HepG2 (cell line): ENCODE data around the gene ANXA6.

ENCODE experiments used
- JUND ChIP-seq: sonication (generic); formaldehyde crosslinking; IDR thresholded peaks from 2 replicates; pipeline ENCODE4 v1.8.0; 2022; ENCODE audit warnings: mild to moderate bottlenecking, missing genetic modification reagents
- KAT7 ChIP-seq: IDR thresholded peaks from 2 replicates; pipeline ENCODE4 v1.6.1; 2018; ENCODE audit warnings: borderline replicate concordance, missing compliant biosample characterization
- SIX1 ChIP-seq: sonication (generic); formaldehyde crosslinking; IDR thresholded peaks from 2 replicates; pipeline ENCODE4 v1.4.0; 2020; ENCODE audit warnings: missing genetic modification reagents, borderline replicate concordance
- STAG1 ChIP-seq: sonication (generic); formaldehyde crosslinking; IDR thresholded peaks from 2 replicates; pipeline ENCODE4 v1.4.0; 2020; ENCODE audit warnings: missing genetic modification reagents
- ZMAT3 ChIP-seq: sonication (generic); formaldehyde crosslinking; conservative IDR thresholded peaks from 2 replicates; pipeline ENCODE4 v1.7.0; 2021; ENCODE audit warnings: missing genetic modification reagents
- TF ChIP-seq, protein P1 (sequence below), 2 experiments: IDR thresholded peaks; 2 replicates each; pipeline ENCODE4 v1.6.1; 2011 to 2012; ENCODE audit warnings: low read length in 2 of 2, borderline replicate concordance in 1 of 2, low read depth in 1 of 2, mild to moderate bottlenecking in 1 of 2, moderate library complexity in 1 of 2
- TF ChIP-seq, protein P2 (sequence below): IDR thresholded peaks from 2 replicates; pipeline ENCODE4 v1.6.1; 2016; ENCODE audit warnings: control low read depth
- TF ChIP-seq, protein P3 (sequence below): sonication (generic); formaldehyde crosslinking; IDR thresholded peaks from 2 replicates; pipeline ENCODE4 v1.5.0; 2020; ENCODE audit warnings: mild to moderate bottlenecking, missing genetic modification reagents, moderate library complexity
- TF ChIP-seq, protein P4 (sequence below): IDR thresholded peaks from 2 replicates; pipeline ENCODE4 v1.6.1; 2016

DNA sequence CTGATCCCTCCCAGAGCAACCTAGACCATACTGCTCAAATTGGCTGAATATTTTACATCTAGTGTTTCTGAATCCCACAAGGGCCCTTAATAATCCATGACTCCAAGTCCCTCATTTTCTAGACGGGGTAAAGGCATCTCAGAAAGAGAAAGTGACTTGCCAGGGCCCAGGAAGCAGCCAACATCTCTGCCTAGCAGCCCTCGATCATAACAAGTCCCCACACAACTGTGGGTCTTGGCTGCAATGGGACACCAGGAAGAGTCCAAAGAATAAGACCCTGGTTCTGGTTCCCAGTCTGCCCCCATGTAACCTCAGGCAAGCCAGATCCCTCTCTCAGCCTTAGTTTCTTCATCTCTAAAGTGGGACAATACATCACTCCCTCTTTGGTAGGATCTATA lies 6.3 kb downstream of the ANXA6 start:
- TF ChIP-seq ZMAT3 (CRISPR knock-in tag), result no peak
- no peak for TF ChIP-seq SIX1 (CRISPR knock-in tag)
- TF ChIP-seq, protein P1, sequence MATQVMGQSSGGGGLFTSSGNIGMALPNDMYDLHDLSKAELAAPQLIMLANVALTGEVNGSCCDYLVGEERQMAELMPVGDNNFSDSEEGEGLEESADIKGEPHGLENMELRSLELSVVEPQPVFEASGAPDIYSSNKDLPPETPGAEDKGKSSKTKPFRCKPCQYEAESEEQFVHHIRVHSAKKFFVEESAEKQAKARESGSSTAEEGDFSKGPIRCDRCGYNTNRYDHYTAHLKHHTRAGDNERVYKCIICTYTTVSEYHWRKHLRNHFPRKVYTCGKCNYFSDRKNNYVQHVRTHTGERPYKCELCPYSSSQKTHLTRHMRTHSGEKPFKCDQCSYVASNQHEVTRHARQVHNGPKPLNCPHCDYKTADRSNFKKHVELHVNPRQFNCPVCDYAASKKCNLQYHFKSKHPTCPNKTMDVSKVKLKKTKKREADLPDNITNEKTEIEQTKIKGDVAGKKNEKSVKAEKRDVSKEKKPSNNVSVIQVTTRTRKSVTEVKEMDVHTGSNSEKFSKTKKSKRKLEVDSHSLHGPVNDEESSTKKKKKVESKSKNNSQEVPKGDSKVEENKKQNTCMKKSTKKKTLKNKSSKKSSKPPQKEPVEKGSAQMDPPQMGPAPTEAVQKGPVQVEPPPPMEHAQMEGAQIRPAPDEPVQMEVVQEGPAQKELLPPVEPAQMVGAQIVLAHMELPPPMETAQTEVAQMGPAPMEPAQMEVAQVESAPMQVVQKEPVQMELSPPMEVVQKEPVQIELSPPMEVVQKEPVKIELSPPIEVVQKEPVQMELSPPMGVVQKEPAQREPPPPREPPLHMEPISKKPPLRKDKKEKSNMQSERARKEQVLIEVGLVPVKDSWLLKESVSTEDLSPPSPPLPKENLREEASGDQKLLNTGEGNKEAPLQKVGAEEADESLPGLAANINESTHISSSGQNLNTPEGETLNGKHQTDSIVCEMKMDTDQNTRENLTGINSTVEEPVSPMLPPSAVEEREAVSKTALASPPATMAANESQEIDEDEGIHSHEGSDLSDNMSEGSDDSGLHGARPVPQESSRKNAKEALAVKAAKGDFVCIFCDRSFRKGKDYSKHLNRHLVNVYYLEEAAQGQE (IDR thresholded peaks at IDR 0.05; ENCODE audit: borderline replicate concordance in 1 of 2, low read depth in 1 of 2, low read length in 2 of 2), result no peak
- TF ChIP-seq, protein P2, sequence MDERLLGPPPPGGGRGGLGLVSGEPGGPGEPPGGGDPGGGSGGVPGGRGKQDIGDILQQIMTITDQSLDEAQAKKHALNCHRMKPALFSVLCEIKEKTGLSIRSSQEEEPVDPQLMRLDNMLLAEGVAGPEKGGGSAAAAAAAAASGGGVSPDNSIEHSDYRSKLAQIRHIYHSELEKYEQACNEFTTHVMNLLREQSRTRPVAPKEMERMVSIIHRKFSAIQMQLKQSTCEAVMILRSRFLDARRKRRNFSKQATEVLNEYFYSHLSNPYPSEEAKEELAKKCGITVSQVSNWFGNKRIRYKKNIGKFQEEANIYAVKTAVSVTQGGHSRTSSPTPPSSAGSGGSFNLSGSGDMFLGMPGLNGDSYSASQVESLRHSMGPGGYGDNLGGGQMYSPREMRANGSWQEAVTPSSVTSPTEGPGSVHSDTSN (CRISPR knock-in tag), result no peak
- no peak for TF ChIP-seq JUND
- TF ChIP-seq, protein P3, sequence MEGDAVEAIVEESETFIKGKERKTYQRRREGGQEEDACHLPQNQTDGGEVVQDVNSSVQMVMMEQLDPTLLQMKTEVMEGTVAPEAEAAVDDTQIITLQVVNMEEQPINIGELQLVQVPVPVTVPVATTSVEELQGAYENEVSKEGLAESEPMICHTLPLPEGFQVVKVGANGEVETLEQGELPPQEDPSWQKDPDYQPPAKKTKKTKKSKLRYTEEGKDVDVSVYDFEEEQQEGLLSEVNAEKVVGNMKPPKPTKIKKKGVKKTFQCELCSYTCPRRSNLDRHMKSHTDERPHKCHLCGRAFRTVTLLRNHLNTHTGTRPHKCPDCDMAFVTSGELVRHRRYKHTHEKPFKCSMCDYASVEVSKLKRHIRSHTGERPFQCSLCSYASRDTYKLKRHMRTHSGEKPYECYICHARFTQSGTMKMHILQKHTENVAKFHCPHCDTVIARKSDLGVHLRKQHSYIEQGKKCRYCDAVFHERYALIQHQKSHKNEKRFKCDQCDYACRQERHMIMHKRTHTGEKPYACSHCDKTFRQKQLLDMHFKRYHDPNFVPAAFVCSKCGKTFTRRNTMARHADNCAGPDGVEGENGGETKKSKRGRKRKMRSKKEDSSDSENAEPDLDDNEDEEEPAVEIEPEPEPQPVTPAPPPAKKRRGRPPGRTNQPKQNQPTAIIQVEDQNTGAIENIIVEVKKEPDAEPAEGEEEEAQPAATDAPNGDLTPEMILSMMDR (CRISPR knock-in tag), result no peak
- no peak for TF ChIP-seq KAT7 (CRISPR knock-in tag)
- TF ChIP-seq, protein P4, sequence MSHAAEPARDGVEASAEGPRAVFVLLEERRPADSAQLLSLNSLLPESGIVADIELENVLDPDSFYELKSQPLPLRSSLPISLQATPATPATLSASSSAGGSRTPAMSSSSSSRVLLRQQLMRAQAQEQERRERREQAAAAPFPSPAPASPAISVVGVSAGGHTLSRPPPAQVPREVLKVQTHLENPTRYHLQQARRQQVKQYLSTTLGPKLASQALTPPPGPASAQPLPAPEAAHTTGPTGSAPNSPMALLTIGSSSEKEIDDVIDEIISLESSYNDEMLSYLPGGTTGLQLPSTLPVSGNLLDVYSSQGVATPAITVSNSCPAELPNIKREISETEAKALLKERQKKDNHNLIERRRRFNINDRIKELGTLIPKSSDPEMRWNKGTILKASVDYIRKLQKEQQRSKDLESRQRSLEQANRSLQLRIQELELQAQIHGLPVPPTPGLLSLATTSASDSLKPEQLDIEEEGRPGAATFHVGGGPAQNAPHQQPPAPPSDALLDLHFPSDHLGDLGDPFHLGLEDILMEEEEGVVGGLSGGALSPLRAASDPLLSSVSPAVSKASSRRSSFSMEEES (CRISPR knock-in tag), result no peak
- TF ChIP-seq STAG1 (CRISPR knock-in tag), result no peak
